HTR-8/SVneo (cell line): ENCODE results near the gene CRYGB.
"Not testable (repeated sequence)": the region's sequence is repeated elsewhere in the genome, so short reads cannot be mapped to it uniquely, and the experiment has no call there.

Experiments
- DNase-seq: peaks from one replicate; pipeline ENCODE4 v3.0.0; 2011; ENCODE audit warnings: low spot score, mixed read lengths; ENCODE audit not compliant: insufficient read length
- FAIRE-seq: peaks from 2 replicates; lab custom pipeline; 2011; peaks lifted over from hg19 to GRCh38; lab: Jason Lieb, UNC

The CRYGB gene

GRCh38 chr2:208124013-208124715 lies 21.8 kb downstream of the CRYGB start, which contains the start of gene CRYGD:
CRYGD (minus strand) TSS chr2:208124524; CDS start chr2:208124473, 51 bp downstream.
- not testable (repeated sequence) for DNase-seq, FAIRE-seq

- FAIRE-seq = no peak
Observed at GRCh38 chr2:208122248-208122647, 23.7 kb downstream of the CRYGB start.

GRCh38 chr2:208118918-208119317 lies 27.0 kb downstream of the CRYGB start:
- DNase-seq = no peak
- FAIRE-seq = no peak

More at GRCh38 chr2:208122248-208122647, 23.7 kb downstream of the CRYGB start:
- no peak for DNase-seq

- FAIRE-seq, DNase-seq: not testable (repeated sequence)
Observed at GRCh38 chr2:208117390-208117789, 28.6 kb downstream of the CRYGB start.

DNA sequence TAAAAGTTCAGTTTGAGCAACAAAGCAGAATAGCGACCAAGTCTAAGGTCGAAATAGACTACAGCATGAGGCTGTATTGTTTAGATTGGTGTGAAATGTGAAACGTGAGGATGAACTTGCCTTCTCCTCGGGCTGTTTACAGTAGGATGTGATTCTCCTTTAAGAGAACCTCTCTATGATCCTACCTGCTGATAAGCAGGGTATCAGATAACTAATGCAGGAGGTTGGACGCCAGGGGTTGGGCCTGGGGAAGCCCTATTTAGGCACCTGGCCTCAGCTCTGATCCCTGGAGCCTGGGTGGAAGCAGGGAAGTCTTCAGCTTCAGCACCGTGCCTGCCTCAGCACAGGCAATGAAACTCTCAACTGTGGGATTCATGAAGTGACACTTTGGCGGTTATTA lies 33.0 kb downstream of the CRYGB start:
- DNase-seq = no peak
- no peak for FAIRE-seq

DNA sequence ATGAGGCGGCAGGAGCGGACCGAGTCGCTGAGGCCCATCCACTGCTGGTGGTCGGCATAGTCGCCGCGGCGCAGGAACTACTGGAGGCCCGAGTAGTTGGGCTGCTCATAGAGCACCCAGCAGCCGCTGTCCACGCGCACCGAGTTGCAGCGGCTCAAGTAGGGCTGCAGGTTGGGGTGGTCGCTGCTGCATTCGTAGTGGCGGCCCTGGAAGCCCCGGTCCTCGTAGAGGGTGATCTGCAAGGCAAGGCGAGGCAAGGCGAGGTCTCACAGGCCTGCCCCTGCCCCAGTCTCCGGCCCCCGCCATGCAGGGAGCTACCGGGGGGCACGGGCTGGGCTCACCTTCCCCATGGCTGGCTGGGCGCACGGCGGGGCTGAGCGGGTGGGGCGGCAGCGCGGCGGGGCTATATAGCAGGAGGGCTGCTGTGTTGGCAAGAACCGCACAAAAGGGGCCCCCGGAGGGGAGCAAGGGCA lies 33.6 kb downstream of the CRYGB start:
- not testable (repeated sequence) for DNase-seq, FAIRE-seq

DNA sequence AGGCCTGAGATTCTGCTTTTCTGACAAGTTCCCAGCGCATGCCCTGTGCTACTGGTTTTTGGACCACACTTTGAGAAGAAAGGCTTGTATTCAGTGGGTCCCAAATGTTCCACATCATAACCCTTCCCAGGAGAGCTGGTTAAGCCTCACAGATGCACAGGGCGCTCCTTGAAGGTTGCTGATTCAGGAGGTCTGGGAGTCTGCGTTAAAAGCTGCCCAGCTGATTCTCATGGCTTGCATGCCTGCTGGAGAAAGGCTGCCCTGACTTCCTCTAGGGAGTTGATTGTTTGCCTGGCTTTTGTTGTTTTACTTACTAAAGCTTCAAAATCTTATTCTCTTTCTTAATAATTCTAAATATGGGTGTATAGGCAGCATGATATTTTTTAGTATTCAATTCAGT lies 42.3 kb downstream of the CRYGB start:
- FAIRE-seq (no peak), DNase-seq (no peak)

DNA sequence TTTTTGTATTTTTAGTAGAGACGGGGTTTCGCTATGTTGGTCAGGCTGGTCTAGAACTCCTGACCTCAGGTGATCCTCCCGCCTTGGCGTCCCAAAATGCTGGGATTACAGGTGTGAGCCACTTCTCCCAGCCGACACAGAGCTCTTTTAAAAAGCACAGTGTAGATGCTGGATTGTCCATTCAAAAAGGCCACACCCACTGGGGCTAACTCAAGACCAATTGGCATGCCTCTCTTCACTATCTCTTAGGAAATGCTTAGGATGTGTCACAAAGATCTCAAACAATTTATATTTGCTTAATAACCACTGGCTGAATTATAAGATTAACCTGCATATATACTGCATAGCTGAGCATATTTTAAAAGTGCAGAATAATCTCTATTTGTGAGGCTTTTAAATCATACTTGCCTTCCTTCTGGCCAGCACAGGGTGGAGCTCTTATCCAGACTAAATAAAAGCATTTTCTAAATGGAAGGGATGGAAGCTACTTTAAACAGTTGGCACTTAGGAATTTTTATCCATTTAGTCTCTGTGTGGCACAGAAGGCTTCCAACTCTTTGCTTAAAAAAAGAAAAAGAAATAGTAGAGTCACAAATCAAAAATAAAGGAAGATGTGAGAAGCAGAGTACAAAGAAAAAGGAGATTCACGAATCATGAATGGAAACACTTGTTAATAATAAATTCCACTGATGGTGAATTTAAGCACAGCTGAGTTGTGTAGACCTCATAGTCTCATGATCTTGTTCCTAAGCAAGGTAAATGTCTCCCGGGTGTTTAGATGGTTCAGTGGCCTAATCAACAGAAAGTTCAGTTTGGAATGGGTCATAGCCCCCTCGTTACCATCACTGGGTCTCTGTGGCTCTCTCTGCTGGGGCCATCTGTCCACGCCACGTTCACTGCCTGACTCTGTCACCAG lies 44.0 kb downstream of the CRYGB start:
- no peak for FAIRE-seq
- peak; percentile 29 for DNase-seq

DNA sequence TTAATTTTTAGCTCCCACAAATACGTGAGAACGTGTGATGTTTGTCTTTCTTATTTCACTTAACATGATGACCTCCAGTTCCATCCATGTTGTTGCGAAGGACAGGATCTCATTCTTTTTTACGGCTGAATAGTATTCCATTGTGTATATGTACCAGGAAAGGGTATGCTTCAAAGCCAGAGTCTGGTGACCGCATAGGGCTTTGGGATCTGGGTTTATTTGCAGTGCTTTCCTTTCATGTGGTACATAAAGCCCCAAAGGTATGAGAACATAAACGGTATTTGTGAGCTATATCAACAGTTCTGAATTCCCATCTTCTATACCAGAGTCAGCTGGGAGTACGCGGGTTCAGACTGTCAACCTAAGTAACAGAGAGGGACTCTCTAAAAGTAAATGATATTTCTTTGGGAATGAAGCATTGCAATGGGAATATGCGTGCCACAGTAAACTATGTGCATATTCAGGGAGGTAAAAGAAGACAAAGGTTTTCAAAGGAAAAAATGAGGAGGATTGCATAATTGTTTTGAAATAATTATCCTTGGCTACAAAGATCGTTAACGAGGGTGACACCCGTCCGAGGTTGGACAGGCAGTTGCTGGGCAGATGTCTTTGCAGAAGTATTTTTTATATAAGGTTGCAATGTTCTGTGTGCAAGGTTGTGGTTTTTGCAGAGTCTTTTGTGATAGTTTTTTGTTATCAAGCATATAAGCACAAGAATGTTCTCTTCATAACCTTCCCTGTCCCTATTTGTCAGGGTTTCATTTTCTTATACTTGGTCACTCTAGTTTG lies 46.1 kb downstream of the CRYGB start:
- DNase-seq = no peak
- FAIRE-seq = no peak

DNA sequence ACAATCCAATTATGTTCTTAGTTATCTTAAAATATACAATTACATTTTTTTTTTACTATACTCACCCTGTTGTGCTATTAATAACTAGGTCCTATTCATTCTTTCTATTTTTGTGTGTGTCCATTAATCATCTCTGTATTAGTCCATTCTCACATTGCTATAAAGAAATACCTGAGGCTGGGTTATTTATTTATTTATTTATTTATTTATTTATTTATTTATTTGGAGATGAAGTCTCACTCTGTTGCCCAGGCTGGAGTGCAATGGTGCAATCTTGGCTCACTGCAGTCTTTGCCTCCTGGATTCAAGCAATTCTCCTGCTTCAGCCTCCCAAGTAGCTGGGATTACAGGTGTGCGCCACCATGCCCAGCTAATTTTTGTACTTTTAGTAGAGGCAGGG lies 47.3 kb downstream of the CRYGB start:
- not testable (repeated sequence) for DNase-seq, FAIRE-seq

DNA sequence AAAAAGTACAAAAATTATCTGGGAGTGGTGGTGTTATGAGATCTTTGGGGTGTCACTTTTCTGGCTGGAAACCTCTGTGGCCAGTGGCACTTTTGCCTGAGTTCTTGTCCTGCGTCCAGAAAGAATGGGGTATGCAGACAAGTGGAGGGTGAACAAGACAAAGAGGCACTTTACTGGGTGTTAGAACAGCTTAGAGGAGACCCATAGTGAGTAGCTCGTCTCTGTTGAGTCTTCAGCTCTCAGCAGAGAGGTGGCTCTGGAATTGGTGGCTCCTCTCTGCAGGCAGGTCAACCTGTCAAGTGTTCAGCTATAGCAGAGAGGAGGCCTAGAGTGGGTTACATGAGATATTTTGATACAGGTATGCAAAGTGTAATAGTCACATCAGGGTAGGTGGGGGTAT lies 47.7 kb downstream of the CRYGB start:
- FAIRE-seq (no peak), DNase-seq (no peak)

DNA sequence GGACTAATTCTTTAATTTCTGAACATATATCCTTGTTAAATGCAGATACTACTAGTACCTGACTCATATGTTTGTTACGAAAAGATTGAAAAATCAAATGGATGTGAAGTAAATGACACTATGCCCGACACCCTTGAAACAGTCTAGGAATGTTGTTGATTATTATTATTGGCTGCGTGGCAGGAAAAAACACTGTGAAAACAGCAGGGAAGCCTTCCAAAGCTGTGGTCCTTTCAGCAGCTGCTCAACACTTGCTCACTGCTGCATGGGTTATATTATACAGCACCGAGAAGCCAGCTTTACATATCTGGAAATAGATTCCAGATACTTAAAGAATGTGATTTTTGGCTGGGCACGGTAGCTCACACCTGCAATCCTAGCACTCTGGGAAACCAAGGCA lies 48.2 kb downstream of the CRYGB start:
- FAIRE-seq = no peak
- DNase-seq = no peak

DNA sequence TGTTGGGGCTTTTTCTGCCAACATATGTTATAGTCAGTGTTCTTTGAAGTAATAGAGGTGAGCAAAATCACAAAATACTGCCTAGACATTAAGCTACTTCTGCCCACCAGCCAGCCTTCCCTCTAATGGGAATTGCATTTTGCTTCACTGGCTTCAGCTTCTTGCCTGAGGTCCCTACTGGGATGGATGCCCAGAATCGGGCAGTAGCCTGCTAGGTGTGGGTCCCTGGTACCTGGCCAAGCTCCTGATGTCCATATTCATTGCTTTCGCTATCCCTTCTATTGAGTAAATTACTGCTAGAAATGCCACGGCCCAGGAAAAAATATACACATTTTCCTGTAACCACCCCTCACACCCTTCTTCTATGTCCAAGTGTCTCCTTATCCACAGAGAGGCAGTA lies 48.6 kb downstream of the CRYGB start:
- FAIRE-seq = no peak
- no peak for DNase-seq

- DNase-seq = no peak
- FAIRE-seq = no peak
Observed at GRCh38 chr2:208096080-208096479, 49.9 kb downstream of the CRYGB start.

DNA sequence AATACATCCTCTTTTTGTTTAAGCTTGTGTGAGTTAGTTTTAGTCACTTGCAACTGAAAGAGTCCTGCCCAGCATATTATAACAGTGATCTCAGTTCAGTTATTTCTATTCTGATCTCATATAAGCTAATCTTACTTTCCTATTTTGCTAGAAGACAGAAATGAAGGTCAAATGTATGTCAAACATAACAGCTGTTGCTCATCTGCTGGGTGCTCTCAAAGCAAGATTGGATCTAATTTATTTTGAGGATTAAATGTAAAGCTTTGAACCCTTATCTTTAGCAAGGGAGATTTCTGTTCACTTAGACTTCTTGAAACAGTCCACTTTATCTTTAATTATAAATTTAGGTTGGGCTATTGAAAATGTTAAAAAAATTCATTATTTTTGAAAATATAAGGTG lies 52.8 kb downstream of the CRYGB start:
- DNase-seq = no peak
- no peak for FAIRE-seq
